NCI-H526 (cell line): ENCODE results near the gene PIGZ.

Experiments
- DNase-seq, 2 experiments: peaks; one replicate each; lab custom pipeline; 2025; lab: John Stamatoyannopoulos, UW

The PIGZ gene

DNA sequence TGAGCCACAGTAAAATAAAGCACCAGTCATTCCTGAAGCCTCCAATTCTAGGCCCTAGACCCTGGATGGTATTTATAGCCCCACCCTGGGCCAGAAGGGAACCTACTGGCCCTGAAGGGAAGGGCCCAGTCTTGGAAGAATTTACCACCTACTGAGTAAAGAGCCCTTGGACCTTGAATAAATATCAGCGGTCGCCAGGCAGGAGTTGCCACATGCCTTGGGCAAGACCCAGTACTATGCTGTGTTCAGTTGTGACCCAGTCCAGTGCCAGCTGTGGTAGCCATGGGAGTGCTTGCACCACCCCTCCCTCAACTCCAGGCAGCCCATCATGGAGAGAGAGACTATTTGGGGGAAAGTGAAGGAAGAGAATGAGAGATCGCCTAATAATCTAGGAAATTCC, 53.3 kb downstream of the PIGZ start:
- DNase-seq: no peak

DNA sequence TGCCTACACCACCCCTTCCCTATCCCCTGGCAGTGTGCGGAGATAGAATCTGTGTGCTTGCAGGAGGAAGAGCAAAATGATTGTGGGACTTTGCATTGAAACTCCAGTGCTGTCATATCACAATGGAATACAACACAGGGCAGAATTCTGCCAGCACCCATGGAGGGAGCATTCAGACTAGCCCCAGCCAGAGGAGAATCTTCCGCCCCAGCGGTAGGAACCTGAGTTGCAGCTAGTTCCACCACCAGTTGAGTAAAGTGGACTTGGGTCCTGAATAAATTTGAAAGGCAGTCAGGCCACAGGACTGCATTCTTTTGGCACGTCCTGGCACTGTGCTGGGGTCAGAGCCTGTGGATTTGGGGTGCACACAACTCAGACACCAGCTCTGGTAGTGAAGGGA, 53.8 kb downstream of the PIGZ start:
- no peak for DNase-seq

DNA sequence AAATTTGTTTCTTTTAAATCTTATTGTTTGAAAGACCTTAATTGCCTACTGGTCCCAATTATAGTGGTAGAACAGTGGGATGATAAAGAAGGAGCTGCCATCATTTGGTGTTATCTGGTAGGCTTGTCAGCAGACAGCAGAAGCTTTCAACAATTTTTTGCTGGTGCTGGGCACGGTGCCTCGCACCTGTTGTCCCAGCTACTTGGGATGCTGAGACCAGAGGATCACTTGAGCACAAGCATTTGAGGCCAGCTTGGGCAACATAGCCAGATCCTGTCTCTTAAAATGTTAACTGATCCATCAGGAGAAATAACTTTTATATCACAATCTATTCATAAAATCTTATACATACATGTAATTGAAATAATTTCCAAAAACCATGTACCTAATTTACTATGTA, 64.9 kb downstream of the PIGZ start:
- DNase-seq: no peak

DNA sequence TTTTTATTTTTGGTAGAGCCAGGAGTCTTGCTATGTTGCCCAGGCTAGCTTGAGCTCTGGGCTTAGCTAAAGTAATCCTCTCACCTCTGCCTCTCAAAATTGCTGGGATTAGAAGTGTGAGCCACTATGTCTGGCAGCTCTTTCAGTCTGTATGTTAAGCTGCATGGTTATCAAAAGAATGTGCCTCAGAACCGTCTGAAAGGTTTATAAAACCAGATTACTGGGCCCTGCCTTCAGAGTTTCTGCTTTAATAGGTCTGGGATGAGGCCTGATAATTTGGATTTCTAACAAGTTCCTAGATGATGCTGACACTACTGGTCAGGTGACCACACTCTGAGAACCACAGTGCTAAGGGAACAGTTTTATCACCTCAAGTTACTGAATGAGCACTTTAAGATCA, 66.3 kb downstream of the PIGZ start:
- no peak for DNase-seq

DNA sequence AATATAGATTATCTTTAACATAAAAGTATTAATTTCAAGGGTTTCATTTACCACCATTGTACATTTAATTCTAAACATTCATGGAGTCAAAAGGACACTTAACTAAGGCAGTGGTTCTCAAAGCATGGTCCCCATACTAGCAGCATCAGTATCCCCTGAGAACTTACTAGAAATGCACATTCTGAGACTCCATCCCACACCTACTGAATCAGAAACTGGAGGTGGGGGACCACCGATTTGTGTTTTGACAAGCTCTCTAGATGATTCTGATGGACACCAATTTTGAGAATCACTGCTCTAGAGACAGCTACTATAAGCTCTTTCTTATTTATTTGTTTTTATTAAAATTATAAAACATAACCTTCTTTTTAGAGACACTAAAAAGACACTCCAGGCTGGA, 66.9 kb downstream of the PIGZ start:
- no peak for DNase-seq
